Fibroblast of the aortic adventitia (primary cell): ENCODE measurements around the gene HIKESHI. TPM values are rescaled to one million over a fixed set of nuclear protein-coding genes. Genes with fewer than 3 reads are reported as not detected.

Source experiments
- DNase-seq: peaks from one replicate; pipeline ENCODE4 v3.0.0-alpha.2; 2010; ENCODE audit warnings: low read depth
- H3K4me3 ChIP-seq: 2 replicates; pipeline ENCODE4 v1.5.1; 2011; ENCODE audit warnings: low read depth, mild to moderate bottlenecking, control low read depth, low read length, moderate library complexity
- CTCF ChIP-seq: IDR thresholded peaks from 2 replicates; pipeline ENCODE4 v1.5.1; 2011; ENCODE audit warnings: mild to moderate bottlenecking, low read length, control low read depth, inconsistent platforms; ENCODE audit not compliant: insufficient read depth
- total RNA-seq: library from RNA; depleted of rRNA; stranded (reverse); fragments of >200 nt; gene quantifications from 2 replicates; pipeline ENCODE4 v1.2.3, GENCODE V29; 2012; ENCODE audit warnings: low replicate concordance

The HIKESHI gene
- total RNA-seq, 1 donor, result 92.2 TPM

- TF ChIP-seq CTCF, result no peak
- no peak for DNase-seq
- no peak overlapping the region for H3K4me3 ChIP-seq
Measured at GRCh38 chr11:86372041-86372440, 70.0 kb downstream of the HIKESHI start.

GRCh38 chr11:86372586-86372985 is 70.5 kb downstream of the HIKESHI start:
- no peak overlapping the region for H3K4me3 ChIP-seq
- no peak for DNase-seq
- no peak for TF ChIP-seq CTCF

- DNase-seq, result no peak
- TF ChIP-seq CTCF, result no peak
- H3K4me3 ChIP-seq, result no peak overlapping the region
Measured at GRCh38 chr11:86374069-86374468, 72.0 kb downstream of the HIKESHI start.

DNA sequence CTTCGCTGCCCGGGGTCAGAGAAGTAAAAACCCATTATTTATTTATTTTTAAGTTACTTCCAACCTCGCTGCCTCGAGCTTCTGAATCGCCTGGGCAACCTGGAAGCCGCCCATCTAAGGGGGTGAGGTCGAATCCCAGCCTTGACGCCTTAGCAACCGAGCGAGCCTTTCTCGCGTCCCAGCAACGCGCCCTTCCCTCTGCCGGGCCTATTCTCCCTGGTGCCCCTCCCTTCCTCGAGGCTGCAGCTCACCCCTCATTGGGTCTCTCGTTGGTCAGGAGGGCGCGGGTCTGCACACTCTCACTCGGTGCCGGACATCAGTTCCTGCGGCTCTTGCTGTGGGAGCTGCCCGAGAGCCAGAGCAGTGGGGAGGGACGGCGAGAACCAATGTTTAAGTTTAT is 72.5 kb downstream of the HIKESHI start, which contains the start of gene CCDC81:
TSS of gene CCDC81 (plus strand) at position 302 of the 400 bp plus-strand sequence. CDS start 277 bp downstream, outside the sequence.
- no peak for TF ChIP-seq CTCF
- DNase-seq, result peak; percentile 6
- H3K4me3 ChIP-seq, result peak within 1 kb of the TSS; percentile 32

DNA sequence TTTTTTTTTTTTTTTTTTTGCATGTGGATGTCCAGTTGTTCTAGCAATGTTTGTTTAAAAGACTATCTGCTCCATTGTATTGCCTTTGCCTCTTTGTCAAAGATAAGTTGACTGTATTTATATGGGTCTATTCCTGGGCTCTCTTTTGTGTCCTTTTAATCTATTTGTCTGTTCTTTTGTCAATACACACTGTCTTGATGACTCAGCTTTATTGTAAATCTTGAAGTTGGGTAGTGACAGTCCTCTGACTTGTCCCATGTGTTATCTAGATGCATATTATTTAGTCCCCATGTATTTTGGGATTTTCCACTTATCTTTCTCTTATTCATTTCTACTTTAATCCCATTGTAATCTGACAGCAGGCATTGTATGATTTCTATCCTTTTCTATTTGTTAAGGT is 75.9 kb downstream of the HIKESHI start:
- no peak for TF ChIP-seq CTCF
- H3K4me3 ChIP-seq, result no peak overlapping the region
- DNase-seq, result no peak

DNA sequence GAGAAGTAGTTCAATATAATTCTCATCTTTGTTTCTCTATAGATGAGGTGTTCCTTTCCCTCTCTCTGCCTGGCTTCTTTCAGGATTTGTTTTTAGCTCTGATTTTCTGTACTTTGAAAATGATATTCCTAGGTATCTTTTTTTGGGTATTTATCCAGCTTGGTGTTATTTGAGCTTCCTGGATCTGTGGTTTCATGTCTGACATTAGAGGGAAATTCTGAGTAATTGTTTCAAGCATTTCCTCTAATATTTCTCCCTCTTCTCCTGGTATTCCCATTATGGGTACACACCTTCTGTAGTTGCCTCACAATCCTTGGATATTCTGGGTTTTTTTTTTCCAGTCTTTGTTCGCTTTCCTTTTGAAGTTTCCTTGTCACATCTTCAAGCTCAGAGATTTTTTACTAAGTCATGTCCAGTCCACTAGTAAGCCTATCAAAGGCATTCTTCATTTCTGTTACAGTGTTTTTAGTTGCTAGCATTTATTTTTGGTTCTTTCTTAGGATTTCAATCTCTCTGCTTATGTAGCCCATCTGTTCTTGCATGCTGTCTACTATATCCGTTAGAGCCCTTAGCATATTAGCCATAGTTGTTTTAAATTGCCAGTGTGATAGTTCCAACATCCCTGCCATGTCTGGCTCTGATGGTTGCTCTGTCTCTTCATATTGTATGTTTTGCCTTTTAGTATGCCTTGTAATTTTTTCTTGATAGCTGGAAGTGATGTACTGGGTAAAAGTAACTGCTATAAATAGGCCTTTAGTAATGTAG is 78.4 kb downstream of the HIKESHI start:
- H3K4me3 ChIP-seq, result no peak overlapping the region
- DNase-seq, result no peak
- TF ChIP-seq CTCF, result no peak
